ENCODE results near the gene AMDHD2.

Gene AMDHD2

DNA sequence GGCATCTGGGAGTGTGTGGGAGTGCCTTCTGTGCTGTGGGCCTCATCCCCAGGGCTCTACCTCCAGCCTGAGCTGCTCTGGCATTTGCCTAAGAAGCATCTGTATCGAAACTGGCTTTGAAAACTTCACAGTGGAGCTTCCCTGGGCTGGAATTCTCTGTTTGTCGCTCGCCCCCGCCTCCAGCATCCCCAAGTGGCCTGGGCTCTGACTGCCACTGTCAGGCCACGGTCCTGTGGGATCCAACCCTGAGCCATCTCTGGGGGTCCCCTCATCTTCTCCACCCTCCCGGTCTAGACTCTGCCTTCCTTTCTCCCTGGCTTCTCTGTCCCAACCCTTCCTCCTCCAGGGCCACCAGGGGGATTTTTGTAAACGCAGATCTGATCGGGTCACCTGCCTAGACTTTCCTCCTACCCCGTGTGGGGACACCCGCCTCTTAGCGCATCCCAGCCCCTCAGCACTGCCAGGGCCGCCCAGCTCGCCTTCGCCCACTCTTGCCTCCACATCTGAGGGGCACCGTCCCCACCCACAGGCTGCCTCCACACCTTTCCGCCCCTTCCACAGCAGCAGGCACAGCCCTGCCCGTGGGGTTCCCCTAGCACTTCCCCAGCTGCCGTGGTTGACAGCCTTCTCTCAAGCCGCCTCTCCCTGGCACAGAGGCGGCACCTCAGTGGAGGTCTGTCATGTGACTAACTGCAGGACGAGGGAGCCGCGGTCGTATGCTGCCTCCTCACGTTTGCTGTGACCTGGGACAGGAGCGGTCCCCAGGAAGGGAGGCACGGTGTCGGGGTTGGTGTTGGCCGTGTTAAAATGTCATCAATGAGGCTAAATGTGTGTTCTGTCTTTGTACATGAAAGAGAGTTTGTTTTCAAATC lies 33.3 kb upstream of the AMDHD2 start (continued):
- TF ChIP-seq ZNF248 (tag by site-specific recombination; IDR thresholded peaks at IDR 0.05) (no peak), ZNF670 (tag by site-specific recombination; IDR thresholded peaks at IDR 0.05; ENCODE audit: low read depth) (no peak), ZFHX2 (tag by site-specific recombination; conservative IDR thresholded peaks at IDR 0.05) (peak; percentile 96), GLIS1 (tag by site-specific recombination; IDR thresholded peaks at IDR 0.05) (0 out of 2 replicates have a peak, but pooled peaks have one; percentile 11), ZSCAN30 (tag by site-specific recombination; IDR thresholded peaks at IDR 0.05) (no peak), SP2 (tag by site-specific recombination; IDR thresholded peaks at IDR 0.05) (0 out of 2 replicates have a peak, but pooled peaks have one; percentile 5), ZNF558 (tag by site-specific recombination; IDR thresholded peaks at IDR 0.05) (no peak)
- TF ChIP-seq, protein P1, sequence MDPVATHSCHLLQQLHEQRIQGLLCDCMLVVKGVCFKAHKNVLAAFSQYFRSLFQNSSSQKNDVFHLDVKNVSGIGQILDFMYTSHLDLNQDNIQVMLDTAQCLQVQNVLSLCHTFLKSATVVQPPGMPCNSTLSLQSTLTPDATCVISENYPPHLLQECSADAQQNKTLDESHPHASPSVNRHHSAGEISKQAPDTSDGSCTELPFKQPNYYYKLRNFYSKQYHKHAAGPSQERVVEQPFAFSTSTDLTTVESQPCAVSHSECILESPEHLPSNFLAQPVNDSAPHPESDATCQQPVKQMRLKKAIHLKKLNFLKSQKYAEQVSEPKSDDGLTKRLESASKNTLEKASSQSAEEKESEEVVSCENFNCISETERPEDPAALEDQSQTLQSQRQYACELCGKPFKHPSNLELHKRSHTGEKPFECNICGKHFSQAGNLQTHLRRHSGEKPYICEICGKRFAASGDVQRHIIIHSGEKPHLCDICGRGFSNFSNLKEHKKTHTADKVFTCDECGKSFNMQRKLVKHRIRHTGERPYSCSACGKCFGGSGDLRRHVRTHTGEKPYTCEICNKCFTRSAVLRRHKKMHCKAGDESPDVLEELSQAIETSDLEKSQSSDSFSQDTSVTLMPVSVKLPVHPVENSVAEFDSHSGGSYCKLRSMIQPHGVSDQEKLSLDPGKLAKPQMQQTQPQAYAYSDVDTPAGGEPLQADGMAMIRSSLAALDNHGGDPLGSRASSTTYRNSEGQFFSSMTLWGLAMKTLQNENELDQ (tag by site-specific recombination; IDR thresholded peaks at IDR 0.05; ENCODE audit: low read depth) = no peak
- TF ChIP-seq, protein P2, sequence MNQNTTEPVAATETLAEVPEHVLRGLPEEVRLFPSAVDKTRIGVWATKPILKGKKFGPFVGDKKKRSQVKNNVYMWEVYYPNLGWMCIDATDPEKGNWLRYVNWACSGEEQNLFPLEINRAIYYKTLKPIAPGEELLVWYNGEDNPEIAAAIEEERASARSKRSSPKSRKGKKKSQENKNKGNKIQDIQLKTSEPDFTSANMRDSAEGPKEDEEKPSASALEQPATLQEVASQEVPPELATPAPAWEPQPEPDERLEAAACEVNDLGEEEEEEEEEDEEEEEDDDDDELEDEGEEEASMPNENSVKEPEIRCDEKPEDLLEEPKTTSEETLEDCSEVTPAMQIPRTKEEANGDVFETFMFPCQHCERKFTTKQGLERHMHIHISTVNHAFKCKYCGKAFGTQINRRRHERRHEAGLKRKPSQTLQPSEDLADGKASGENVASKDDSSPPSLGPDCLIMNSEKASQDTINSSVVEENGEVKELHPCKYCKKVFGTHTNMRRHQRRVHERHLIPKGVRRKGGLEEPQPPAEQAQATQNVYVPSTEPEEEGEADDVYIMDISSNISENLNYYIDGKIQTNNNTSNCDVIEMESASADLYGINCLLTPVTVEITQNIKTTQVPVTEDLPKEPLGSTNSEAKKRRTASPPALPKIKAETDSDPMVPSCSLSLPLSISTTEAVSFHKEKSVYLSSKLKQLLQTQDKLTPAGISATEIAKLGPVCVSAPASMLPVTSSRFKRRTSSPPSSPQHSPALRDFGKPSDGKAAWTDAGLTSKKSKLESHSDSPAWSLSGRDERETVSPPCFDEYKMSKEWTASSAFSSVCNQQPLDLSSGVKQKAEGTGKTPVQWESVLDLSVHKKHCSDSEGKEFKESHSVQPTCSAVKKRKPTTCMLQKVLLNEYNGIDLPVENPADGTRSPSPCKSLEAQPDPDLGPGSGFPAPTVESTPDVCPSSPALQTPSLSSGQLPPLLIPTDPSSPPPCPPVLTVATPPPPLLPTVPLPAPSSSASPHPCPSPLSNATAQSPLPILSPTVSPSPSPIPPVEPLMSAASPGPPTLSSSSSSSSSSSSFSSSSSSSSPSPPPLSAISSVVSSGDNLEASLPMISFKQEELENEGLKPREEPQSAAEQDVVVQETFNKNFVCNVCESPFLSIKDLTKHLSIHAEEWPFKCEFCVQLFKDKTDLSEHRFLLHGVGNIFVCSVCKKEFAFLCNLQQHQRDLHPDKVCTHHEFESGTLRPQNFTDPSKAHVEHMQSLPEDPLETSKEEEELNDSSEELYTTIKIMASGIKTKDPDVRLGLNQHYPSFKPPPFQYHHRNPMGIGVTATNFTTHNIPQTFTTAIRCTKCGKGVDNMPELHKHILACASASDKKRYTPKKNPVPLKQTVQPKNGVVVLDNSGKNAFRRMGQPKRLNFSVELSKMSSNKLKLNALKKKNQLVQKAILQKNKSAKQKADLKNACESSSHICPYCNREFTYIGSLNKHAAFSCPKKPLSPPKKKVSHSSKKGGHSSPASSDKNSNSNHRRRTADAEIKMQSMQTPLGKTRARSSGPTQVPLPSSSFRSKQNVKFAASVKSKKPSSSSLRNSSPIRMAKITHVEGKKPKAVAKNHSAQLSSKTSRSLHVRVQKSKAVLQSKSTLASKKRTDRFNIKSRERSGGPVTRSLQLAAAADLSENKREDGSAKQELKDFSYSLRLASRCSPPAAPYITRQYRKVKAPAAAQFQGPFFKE (tag by site-specific recombination; IDR thresholded peaks at IDR 0.05; ENCODE audit: borderline replicate concordance) = no peak
- TF ChIP-seq, protein P3, sequence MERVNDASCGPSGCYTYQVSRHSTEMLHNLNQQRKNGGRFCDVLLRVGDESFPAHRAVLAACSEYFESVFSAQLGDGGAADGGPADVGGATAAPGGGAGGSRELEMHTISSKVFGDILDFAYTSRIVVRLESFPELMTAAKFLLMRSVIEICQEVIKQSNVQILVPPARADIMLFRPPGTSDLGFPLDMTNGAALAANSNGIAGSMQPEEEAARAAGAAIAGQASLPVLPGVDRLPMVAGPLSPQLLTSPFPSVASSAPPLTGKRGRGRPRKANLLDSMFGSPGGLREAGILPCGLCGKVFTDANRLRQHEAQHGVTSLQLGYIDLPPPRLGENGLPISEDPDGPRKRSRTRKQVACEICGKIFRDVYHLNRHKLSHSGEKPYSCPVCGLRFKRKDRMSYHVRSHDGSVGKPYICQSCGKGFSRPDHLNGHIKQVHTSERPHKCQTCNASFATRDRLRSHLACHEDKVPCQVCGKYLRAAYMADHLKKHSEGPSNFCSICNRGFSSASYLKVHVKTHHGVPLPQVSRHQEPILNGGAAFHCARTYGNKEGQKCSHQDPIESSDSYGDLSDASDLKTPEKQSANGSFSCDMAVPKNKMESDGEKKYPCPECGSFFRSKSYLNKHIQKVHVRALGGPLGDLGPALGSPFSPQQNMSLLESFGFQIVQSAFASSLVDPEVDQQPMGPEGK (tag by site-specific recombination; IDR thresholded peaks at IDR 0.05) = no peak
- TF ChIP-seq, protein P4, sequence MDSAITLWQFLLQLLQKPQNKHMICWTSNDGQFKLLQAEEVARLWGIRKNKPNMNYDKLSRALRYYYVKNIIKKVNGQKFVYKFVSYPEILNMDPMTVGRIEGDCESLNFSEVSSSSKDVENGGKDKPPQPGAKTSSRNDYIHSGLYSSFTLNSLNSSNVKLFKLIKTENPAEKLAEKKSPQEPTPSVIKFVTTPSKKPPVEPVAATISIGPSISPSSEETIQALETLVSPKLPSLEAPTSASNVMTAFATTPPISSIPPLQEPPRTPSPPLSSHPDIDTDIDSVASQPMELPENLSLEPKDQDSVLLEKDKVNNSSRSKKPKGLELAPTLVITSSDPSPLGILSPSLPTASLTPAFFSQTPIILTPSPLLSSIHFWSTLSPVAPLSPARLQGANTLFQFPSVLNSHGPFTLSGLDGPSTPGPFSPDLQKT (IDR thresholded peaks at IDR 0.05; ENCODE audit: borderline replicate concordance, low read depth, low read length) = no peak

DNA sequence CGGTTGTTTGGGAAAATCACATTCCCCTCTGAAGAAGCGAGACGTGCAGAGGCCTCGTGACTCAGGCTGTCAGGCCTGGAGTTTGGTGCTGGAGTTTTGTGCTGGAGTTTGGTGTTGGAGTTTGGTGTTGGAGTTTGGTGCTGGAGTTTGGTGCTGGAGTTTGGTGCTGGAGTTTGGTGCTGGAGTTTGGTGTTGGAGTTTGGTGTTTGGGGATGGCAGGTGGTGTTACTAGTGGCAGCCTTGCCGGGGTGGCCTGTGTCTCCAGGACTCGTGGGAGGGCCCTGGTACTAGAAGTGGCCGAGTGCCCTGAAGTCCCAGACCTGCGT lies 32.7 kb upstream of the AMDHD2 start:
- CTCF ChIA-PET = interaction anchor here (2.4 kb wide), 1 partner anchor 14 kb away, joined by 24 read pairs; no protein-coding TSS in a partner anchor
- no peak overlapping the region for H3K4me3 ChIP-seq (ENCODE audit: low read depth, low read length)
- H3K9me3 ChIP-seq (ENCODE audit: control insufficient read depth, insufficient read depth, low read depth, low read length) = no peaks in the 10 kb centered on the region
- H3K27ac ChIP-seq (ENCODE audit: extremely low read depth, low read depth, low read length) = no peak overlapping the region
- peaks cover 0 to 8% of the 10 kb centered on the region in 2 experiments; a peak in 2 of 3 replicates for H3K36me3 ChIP-seq (ENCODE audit: control insufficient read depth in 2 of 2, insufficient read depth in 1 of 2, low read length in 2 of 2)
- no peaks in the 10 kb centered on the region; the same call in 1 of the 2 replicates for H3K4me1 ChIP-seq (ENCODE audit: control insufficient read depth, insufficient read depth, low read length)
- TF ChIP-seq, protein P5, sequence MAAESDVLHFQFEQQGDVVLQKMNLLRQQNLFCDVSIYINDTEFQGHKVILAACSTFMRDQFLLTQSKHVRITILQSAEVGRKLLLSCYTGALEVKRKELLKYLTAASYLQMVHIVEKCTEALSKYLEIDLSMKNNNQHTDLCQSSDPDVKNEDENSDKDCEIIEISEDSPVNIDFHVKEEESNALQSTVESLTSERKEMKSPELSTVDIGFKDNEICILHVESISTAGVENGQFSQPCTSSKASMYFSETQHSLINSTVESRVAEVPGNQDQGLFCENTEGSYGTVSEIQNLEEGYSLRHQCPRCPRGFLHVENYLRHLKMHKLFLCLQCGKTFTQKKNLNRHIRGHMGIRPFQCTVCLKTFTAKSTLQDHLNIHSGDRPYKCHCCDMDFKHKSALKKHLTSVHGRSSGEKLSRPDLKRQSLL (tag by site-specific recombination; IDR thresholded peaks at IDR 0.05) = peak; percentile 30; the same call in 1 of the 2 replicates
- TF ChIP-seq ZNF404 (tag by site-specific recombination; IDR thresholded peaks at IDR 0.05) = no peak
- no peak for TF ChIP-seq ZNF19 (tag by site-specific recombination; IDR thresholded peaks at IDR 0.05; ENCODE audit: low read depth)
- no peak for TF ChIP-seq ZNF624 (tag by site-specific recombination; IDR thresholded peaks at IDR 0.05)
- no peak for TF ChIP-seq ZNF423 (tag by site-specific recombination; IDR thresholded peaks at IDR 0.05)
- TF ChIP-seq SETDB1 (IDR thresholded peaks at IDR 0.05; ENCODE audit: insufficient read length, low read length) = no peak
- TF ChIP-seq ZNF600 (tag by site-specific recombination; IDR thresholded peaks at IDR 0.05) = peak; percentile 99
- POLR2A ChIA-PET = no interaction called here
